GM19023 (cell line): ENCODE measurements around the gene VRK1.
"Not testable (repeated sequence)": the region's sequence is repeated elsewhere in the genome, so short reads cannot be mapped to it uniquely, and the experiment has no call there.

Experiments
- ATAC-seq: cut with Tn5 transposase; IDR thresholded peaks from one replicate; pipeline ENCODE4 v1.9.1; 2021; ENCODE audit warnings: mild to moderate bottlenecking, moderate library complexity; ENCODE audit not compliant: unreplicated experiment

Gene VRK1

DNA sequence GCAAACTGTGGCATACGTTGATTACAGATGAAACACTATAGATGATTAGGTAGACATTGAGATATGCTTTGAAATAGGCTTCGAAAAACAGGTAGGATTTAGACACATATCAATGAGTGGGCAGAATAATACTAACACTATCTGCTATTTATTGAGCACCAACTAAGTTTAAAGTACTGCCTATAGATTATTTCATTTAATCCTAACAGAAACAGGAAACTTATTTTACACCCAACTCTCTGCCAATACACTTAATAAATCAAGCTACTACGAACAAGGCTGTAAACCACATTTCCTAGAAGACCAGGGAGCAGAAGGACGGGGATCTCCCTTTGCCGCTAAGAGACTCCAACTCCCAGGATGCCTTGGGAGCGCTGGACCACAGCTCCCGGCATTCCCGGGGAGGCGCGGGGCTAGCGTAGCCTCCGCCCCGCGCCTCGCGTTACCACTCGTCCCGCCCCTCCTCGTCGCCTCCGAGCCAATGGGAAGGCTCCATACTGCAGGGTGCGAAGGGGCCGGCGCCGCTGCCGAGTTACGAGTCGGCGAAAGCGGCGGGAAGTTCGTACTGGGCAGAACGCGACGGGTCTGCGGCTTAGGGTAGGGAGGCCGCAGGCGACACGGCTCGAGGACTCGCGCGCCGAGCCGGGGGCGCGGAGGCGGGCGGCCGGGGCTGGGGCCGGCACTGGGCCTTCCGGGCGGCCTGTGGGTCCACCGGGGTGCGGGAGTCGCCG is at the start of gene VRK1:
TSS of gene VRK1 (plus strand) at position 532 of the 731 bp plus-strand sequence. CDS start 36,090 bp downstream, outside the sequence.
- peak; percentile 98 for ATAC-seq

- ATAC-seq = no peak
Measured at GRCh38 chr14:96747608-96748007, 49.6 kb upstream of the VRK1 start.

DNA sequence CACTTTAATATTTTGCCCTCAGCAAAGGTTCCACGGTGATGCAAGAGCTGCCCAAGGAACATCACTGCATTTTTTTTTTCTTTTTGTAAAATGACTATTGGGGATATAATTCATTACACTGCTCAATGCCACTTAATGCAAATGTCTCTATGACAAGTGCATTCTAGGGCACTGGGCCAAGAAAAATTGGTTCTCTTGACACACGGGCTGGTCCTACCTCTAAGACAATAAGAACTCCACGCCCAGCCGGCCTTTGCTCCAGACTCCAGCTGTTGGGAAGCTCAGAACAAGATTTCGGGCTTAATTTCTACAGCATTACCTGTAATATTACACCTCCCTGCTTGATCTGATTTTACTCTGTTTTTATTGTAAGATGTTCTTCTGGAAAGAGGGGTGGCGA is 48.8 kb upstream of the VRK1 start:
- no peak for ATAC-seq

GRCh38 chr14:96751505-96751904 is 45.7 kb upstream of the VRK1 start:
- no peak for ATAC-seq

DNA sequence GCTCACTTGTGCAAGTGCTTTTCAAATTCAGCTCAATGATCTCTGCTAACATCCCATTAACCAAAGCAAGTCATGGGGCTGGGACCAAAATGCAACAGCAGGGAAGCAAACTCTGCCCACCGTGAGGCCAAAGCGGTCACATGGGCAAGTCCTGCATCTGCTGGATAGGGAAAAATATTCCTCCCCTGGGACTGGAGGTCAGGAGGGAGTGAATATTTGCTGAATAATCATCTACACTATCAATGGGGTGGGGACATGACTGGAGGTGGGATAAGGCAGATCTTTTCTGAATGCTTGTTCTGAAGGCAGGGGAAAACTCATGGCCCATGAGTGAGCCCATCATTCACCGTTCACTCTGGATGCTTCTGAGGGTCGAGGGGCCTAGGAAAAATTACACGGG is 45.1 kb upstream of the VRK1 start:
- ATAC-seq = no peak

GRCh38 chr14:96752594-96752993 is 44.6 kb upstream of the VRK1 start:
- ATAC-seq = no peak

- no peak for ATAC-seq
Measured at GRCh38 chr14:96754162-96754844, 42.9 kb upstream of the VRK1 start.

DNA sequence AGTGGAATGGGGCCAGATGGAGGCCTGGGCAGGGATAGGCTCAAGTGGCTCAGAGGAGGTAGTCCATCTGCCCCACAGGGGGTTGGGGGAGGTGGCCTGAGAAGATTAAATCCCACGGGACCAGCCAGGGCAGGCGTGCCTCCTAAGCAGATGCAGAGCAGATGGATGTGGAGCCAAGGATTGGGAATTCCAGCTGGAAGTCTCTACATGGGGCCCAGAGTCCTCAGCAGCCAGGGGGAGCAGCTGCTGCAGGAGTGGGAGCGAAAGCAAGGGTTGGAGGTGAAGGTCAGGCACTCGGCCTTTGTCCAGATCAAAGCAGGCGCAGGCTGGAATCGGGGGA is 42.4 kb upstream of the VRK1 start:
- no peak for ATAC-seq

DNA sequence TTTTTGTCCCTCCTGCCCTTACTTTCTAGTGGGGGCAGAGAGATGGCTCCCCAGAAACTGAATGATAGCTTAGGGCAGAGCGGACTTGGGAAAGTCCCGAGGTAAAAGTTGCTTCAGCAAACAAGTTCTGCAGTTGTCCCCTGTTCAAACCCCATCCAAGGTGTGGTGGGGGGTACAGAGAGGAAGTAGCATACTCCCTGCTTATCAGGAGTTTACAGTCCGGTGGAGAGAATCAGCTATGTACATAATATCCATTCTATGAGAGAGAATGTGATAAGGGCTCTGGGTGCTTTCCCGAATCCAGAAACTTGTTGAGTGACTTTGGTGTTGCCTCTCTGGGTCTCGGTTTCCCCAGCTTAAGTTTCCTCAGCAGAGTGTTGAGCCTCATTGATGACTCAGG is 40.4 kb upstream of the VRK1 start:
- ATAC-seq = no peak

DNA sequence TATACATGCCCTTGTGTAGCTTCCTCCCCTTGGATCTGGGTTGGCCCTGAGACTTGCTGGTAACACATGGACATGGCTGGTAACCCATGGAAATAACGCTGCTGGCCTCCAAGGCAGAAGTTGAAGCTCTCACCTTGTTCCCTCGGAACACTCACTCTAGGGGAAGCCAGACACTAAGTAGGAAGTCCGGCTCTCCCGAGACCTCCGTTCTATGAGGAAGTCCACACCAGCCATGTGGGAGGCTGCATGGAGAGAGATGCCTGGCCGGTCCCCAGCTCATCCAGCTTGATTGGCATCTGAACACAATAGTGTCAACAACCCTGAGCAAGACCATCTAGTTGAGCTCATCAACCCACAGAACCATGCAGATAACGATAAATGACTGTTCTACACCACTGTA is 39.7 kb upstream of the VRK1 start:
- ATAC-seq = no peak

DNA sequence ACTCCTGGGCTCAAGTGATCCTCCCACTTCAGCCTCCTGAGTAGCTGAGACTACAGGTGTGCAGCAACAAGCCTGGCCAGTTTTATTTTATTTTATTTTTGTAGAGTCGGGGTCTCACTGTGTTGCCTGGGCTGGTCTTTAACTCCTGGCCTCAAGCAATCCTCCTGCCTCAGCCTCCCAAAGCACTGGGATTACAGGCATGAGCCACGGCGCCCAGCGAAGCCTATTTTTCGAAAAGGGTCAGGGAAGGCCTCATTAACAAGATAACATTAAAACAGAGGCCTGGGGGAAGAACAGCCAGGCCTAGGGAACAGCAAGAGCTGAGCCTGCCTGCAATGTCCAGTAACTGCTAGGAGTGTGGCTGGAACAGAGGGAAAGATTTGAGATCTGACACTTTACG is 36.1 kb upstream of the VRK1 start:
- no peak for ATAC-seq

GRCh38 chr14:96762650-96763049 is 34.5 kb upstream of the VRK1 start:
- ATAC-seq = peak; percentile 93

GRCh38 chr14:96764012-96764411 is 33.2 kb upstream of the VRK1 start:
- no peak for ATAC-seq

GRCh38 chr14:96765205-96765604 is 32.0 kb upstream of the VRK1 start:
- not testable (repeated sequence) for ATAC-seq

DNA sequence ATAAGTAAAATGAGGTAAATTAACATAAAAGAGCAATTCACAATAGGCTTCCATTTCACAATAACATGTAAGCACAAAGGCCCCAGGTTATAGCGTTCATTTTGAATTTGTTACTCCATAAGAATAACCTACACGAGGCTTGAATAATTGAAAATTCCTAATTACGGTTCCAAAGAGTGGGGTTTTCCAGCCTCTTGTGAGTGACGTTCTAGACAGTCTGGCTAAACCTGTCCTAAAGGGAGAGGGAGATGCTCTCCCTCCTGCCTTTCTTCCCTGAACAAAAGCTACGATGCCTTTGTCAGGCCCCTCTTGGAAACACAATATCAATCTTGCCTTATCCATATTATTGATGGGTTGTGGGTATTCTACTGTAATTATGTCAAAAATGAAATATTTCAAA is 24.3 kb upstream of the VRK1 start:
- no peak for ATAC-seq

DNA sequence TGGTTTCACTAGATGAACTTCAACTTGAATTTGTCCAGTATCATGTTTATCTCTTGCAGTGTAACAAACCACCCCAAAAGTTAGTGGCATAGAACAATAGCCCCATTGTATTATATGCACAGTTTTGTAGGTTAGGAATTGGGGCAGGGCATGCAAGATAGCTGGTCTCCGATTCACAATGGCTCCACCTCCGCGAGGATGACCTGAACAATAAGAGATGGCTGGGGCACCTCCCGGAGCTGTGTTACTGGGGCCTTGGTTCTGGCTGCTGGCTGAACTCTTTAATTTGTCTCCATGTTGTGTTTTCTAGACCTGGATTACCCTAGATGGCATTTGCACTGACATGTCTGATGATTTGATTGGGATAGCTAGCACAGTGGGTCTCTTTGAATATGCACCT is 20.4 kb upstream of the VRK1 start:
- no peak for ATAC-seq

- no peak for ATAC-seq
Measured at GRCh38 chr14:96780500-96780899, 16.7 kb upstream of the VRK1 start.

DNA sequence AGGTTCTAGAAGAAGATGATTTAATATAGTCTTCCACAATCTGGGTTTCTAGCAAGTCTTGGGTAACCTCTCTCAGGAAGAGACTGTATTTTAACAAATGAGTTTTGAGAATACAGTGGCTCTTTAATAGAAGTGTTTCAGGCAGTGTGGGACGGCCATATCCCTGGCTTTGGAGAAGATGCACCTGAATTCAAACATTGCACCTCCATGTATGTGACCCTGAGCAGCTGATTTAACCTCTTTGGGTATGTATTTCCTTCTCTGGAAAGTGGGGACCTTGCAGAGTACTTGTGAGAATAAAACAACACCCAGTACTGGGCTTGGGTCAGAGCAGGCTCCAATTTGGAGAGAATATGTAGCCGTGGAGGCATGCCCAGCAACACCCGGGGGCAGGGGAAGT is 15.8 kb upstream of the VRK1 start:
- no peak for ATAC-seq

- ATAC-seq = no peak
Measured at GRCh38 chr14:96782436-96782835, 14.7 kb upstream of the VRK1 start.

- no peak for ATAC-seq
Measured at GRCh38 chr14:96783043-96783914, 13.9 kb upstream of the VRK1 start.

- no peak for ATAC-seq
Measured at GRCh38 chr14:96783915-96784224, 13.3 kb upstream of the VRK1 start.

DNA sequence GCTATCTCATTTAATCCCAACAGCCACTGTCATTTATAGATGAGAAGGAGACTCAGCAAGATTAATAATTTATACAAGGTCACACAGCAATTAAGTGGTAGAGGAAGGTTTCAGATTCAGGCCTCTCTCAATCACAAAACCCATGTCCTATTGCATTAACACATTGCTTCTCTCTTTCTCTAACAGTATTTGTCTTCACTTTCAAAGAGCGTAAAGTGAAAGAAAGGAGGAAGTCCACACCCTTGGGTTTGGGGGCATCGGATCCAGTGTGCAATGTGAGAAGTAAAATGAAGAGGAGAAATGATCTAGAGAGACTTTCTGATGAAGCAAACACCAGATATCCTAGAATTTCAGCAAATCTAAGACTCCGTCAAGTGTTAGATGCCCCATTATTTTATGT is 7.0 kb upstream of the VRK1 start:
- ATAC-seq = no peak
